HCT116 (cell line): ENCODE data around the gene CARD14. TPM values are rescaled to one million over a fixed set of nuclear protein-coding genes. Genes with fewer than 3 reads are reported as not detected.

Experiments
- ATAC-seq: fragments of 200-7000 bp; cut with Tn5 transposase; 2 replicates; pipeline ENCODE4 v1.9.1; 2020; ENCODE audit warnings: mild to moderate bottlenecking, moderate library complexity
- BruUV-seq: library from RNA; stranded (reverse); fragments of 400-500 nt; replicated peaks from 2 replicates; lab custom pipeline; 2021; lab: Mats Ljungman, UMichigan
- CTCF ChIA-PET: fragments of 300-600 bp; sonication (Branson Sonifier 250); formaldehyde crosslinking; loops from one replicate; lab custom pipeline; 2021; ENCODE audit warnings: antibody characterized with exemption; lab: Charles Lee
- POLR2A ChIA-PET: fragments of 300-600, 350-600 bp; sonication (Branson Sonifier 250); formaldehyde crosslinking; loops from one replicate; lab custom pipeline; 2021; ENCODE audit warnings: antibody characterized with exemption; lab: Charles Lee
- RAD21 ChIA-PET, 2 experiments: fragments of 300-600 bp; sonication (Branson Sonifier 250); formaldehyde crosslinking; loops; one replicate each; lab custom pipeline; 2023; ENCODE audit warnings: low total read pairs in 2 of 2; ENCODE audit not compliant: uncharacterized antibody in 2 of 2, unreplicated experiment in 2 of 2, low non-redundant PET in 1 of 2; lab: Charles Lee
- DNase-seq: peaks from one replicate; pipeline ENCODE4 v3.0.0-alpha.2; 2010; ENCODE audit warnings: low read depth, low spot score
- H2AFZ ChIP-seq: fragments of 200-600 bp; shearing (Covaris generic), sonication (generic); 2 replicates; pipeline ENCODE4 v1.6.1; 2017; ENCODE audit warnings: low read depth, mixed run types, mixed read lengths, antibody characterized with exemption, low read length; ENCODE audit not compliant: poor library complexity, severe bottlenecking
- H3K27ac ChIP-seq: 2 replicates; pipeline ENCODE4 v1.5.1; 2012; ENCODE audit warnings: low read depth, low read length
- H3K27me3 ChIP-seq: fragments of 200-600 bp; sonication (generic); 2 replicates; pipeline ENCODE4 v1.6.1; 2016; ENCODE audit warnings: mixed run types, low read length, mixed read lengths; ENCODE audit not compliant: insufficient read depth
- H3K36me3 ChIP-seq, 2 experiments: fragments of 200-500 bp in 1 of 2; fragments of 200-600 bp in 1 of 2; sonication (Bioruptor generic) in 1 of 2; sonication (generic) in 1 of 2; 2 replicates each; pipeline versions ENCODE4 v1.5.1 to v1.6.1; 2014 to 2016; ENCODE audit warnings: low read length in 2 of 2, inconsistent platforms in 1 of 2, mixed read lengths in 1 of 2, mixed run types in 1 of 2; ENCODE audit not compliant: insufficient read depth in 2 of 2, control insufficient read depth in 1 of 2
- H3K4me1 ChIP-seq, 2 experiments: fragments of 200-600 bp in 1 of 2; sonication (generic) in 1 of 2; 2 replicates each; pipeline versions ENCODE4 v1.5.1 to v1.6.1; 2012 to 2017; ENCODE audit warnings: low read length in 2 of 2, inconsistent platforms in 1 of 2, mild to moderate bottlenecking in 1 of 2, mixed read lengths in 1 of 2, mixed run types in 1 of 2, moderate library complexity in 1 of 2; ENCODE audit not compliant: insufficient read depth in 2 of 2, control insufficient read depth in 1 of 2
- H3K4me2 ChIP-seq: fragments of 200-600 bp; sonication (generic); 2 replicates; pipeline ENCODE4 v1.6.1; 2017; ENCODE audit warnings: mixed run types, low read length, mixed read lengths
- H3K4me3 ChIP-seq, 2 experiments: fragments of 200-600 bp in 1 of 2; sonication (generic) in 1 of 2; replicated peaks in 1 of 2; 2 replicates each; pipeline ENCODE4 v1.5.1; 2011 to 2016; ENCODE audit warnings: low read length in 2 of 2, control low read depth in 1 of 2, low read depth in 1 of 2, mild to moderate bottlenecking in 1 of 2, mixed read lengths in 1 of 2, mixed run types in 1 of 2
- H3K79me2 ChIP-seq: fragments of 200-600 bp; sonication (generic); 2 replicates; pipeline ENCODE4 v1.6.1; 2017; ENCODE audit warnings: mild to moderate bottlenecking, mixed run types, low read length, moderate library complexity, mixed read lengths; ENCODE audit not compliant: insufficient read depth
- H3K9ac ChIP-seq: fragments of 200-600 bp; sonication (generic); 2 replicates; pipeline ENCODE4 v1.6.1; 2016; ENCODE audit warnings: low read length, mixed read lengths
- H3K9me2 ChIP-seq: fragments of 200-600 bp; sonication (generic), shearing (Covaris generic); 2 replicates; pipeline ENCODE4 v1.6.1; 2017; ENCODE audit warnings: mixed run types, mild to moderate bottlenecking, moderate library complexity; ENCODE audit not compliant: insufficient read depth
- H3K9me3 ChIP-seq, 2 experiments: fragments of 200-500 bp in 1 of 2; fragments of 200-600 bp in 1 of 2; sonication (Bioruptor generic) in 1 of 2; sonication (generic) in 1 of 2; 2 replicates each; pipeline ENCODE4 v1.6.1; 2014 to 2017; ENCODE audit warnings: low read length in 2 of 2, mixed read lengths in 2 of 2, inconsistent platforms in 1 of 2, low read depth in 1 of 2, mild to moderate bottlenecking in 1 of 2, mixed run types in 1 of 2, moderate library complexity in 1 of 2; ENCODE audit not compliant: control insufficient read depth in 1 of 2, insufficient read depth in 1 of 2
- H4K20me1 ChIP-seq: fragments of 200-600 bp; sonication (generic), shearing (Covaris generic); 2 replicates; pipeline ENCODE4 v1.6.1; 2017; ENCODE audit warnings: mixed run types, mild to moderate bottlenecking, moderate library complexity; ENCODE audit not compliant: insufficient read depth
- CBX3 ChIP-seq: IDR thresholded peaks from 2 replicates; pipeline ENCODE4 v1.6.1; 2012; ENCODE audit warnings: low read depth
- CEBPB ChIP-seq: IDR thresholded peaks from 2 replicates; pipeline ENCODE4 v1.6.1; 2012; ENCODE audit warnings: low read depth
- EGR1 ChIP-seq: IDR thresholded peaks from 2 replicates; pipeline ENCODE4 v1.6.1; 2012; ENCODE audit warnings: low read depth
- ELF1 ChIP-seq: IDR thresholded peaks from 2 replicates; pipeline ENCODE4 v1.6.1; 2012; ENCODE audit warnings: low read depth, borderline replicate concordance
- JUND ChIP-seq: IDR thresholded peaks from 2 replicates; pipeline ENCODE4 v1.6.1; 2012
- POLR2AphosphoS5 ChIP-seq: IDR thresholded peaks from 2 replicates; pipeline ENCODE4 v1.6.1; 2011; ENCODE audit warnings: mild to moderate bottlenecking, low read depth, low read length, moderate library complexity
- SIN3A ChIP-seq: IDR thresholded peaks from 2 replicates; pipeline ENCODE4 v1.6.1; 2012; ENCODE audit warnings: low read depth
- SRF ChIP-seq: IDR thresholded peaks from 2 replicates; pipeline ENCODE4 v1.6.1; 2012; ENCODE audit warnings: low read depth
- TCF7L2 ChIP-seq: IDR thresholded peaks from 2 replicates; pipeline ENCODE4 v1.7.0; 2011; ENCODE audit warnings: borderline replicate concordance, inconsistent platforms; ENCODE audit not compliant: insufficient read depth, insufficient read length; ENCODE audit errors: extremely low read depth
- YY1 ChIP-seq: IDR thresholded peaks from 2 replicates; pipeline ENCODE4 v1.6.1; 2011; ENCODE audit warnings: low read length, low read depth, moderate library complexity, mild to moderate bottlenecking; ENCODE audit not compliant: insufficient replicate concordance; ENCODE audit errors: extremely low read depth
- intact Hi-C: fragments of 100-400 bp; cut with micrococcal nuclease; formaldehyde crosslinking; loops from 2 replicates; pipeline ENCODE4 v1.10.0; 2022
- total RNA-seq: library from RNA; stranded (reverse); gene quantifications from one replicate; pipeline ENCODE4 v1.2.1, GENCODE V29; 2021; ENCODE audit not compliant: unreplicated experiment
- TF ChIP-seq, protein P1 (sequence below): IDR thresholded peaks from 2 replicates; pipeline ENCODE4 v1.6.1; 2012
- TF ChIP-seq, protein P2 (sequence below): IDR thresholded peaks from 2 replicates; pipeline ENCODE4 v1.6.1; 2012

The CARD14 gene
- total RNA-seq, 1 experiment from 2014 or later = 0.25 TPM

DNA sequence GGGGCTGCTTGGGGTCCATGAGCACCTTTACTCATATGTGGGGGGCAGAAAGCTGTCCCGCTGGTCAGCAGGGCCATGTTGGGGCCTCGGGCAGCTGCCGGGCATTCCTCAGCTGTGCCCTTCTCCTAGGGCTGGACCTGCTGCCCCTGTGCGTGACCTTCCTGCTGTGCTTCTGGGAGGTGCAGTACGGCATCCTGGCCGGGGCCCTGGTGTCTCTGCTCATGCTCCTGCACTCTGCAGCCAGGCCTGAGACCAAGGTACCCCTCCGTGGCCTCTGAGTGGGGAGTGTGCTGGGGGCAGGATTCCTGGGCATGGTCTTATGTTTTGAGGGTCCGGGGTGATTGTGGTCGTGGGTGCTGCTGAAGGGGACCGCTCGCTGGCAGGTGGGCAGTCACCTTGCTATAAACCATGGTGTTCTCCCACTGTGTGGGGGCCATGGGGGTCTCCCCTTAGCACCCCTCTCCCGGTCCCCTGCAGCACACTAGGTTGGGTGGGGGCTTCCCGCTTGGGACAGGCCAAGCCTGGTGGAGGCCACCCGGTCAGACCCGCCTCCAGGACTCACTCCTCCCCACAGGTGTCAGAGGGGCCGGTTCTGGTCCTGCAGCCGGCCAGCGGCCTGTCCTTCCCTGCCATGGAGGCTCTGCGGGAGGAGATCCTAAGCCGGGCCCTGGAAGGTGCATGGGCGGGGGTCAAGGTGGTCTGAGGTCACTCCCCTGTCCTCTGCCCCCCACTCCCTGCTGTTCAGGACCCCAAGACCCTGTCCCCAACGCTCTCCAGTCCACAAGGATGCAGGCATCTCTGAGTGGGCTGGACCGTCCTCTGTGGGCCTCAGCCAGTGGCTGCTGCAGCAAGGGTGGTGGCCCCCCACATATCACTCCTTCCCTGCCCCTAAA lies 78.4 kb downstream of the CARD14 start:
- H4K20me1 ChIP-seq = no peaks in the 10 kb centered on the region
- no TSS peak for BruUV-seq
- no peak overlapping the region for H3K9ac ChIP-seq
- H3K4me1 ChIP-seq = peaks cover 3 to 13% of the 10 kb centered on the region in 2 experiments
- no peak overlapping the region for H3K4me2 ChIP-seq
- H3K36me3 ChIP-seq = no peaks in the 10 kb centered on the region
- ChIA-PET CTCF (no interaction called here), RAD21 (no interaction called here), POLR2A (no interaction called here)
- H3K4me3 ChIP-seq = no peak overlapping the region
- no peak overlapping the region for H3K27ac ChIP-seq
- no peak for DNase-seq
- intact Hi-C loops = no loop called here
- no peak for ATAC-seq
- H3K9me2 ChIP-seq = no peaks in the 10 kb centered on the region
- TF ChIP-seq, protein P1, sequence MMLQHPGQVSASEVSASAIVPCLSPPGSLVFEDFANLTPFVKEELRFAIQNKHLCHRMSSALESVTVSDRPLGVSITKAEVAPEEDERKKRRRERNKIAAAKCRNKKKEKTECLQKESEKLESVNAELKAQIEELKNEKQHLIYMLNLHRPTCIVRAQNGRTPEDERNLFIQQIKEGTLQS = no peak
- TF ChIP-seq CBX3 = no peak
- TF ChIP-seq ELF1 = no peak
- TF ChIP-seq, protein P2, sequence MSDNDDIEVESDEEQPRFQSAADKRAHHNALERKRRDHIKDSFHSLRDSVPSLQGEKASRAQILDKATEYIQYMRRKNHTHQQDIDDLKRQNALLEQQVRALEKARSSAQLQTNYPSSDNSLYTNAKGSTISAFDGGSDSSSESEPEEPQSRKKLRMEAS = no peak
- TF ChIP-seq SRF = no peak
- TF ChIP-seq SIN3A = no peak
- no peaks in the 10 kb centered on the region for H3K27me3 ChIP-seq
- no peaks in the 10 kb centered on the region for H3K79me2 ChIP-seq
- no peak overlapping the region for H2AFZ ChIP-seq
- H3K9me3 ChIP-seq = no peaks in the 10 kb centered on the region

DNA sequence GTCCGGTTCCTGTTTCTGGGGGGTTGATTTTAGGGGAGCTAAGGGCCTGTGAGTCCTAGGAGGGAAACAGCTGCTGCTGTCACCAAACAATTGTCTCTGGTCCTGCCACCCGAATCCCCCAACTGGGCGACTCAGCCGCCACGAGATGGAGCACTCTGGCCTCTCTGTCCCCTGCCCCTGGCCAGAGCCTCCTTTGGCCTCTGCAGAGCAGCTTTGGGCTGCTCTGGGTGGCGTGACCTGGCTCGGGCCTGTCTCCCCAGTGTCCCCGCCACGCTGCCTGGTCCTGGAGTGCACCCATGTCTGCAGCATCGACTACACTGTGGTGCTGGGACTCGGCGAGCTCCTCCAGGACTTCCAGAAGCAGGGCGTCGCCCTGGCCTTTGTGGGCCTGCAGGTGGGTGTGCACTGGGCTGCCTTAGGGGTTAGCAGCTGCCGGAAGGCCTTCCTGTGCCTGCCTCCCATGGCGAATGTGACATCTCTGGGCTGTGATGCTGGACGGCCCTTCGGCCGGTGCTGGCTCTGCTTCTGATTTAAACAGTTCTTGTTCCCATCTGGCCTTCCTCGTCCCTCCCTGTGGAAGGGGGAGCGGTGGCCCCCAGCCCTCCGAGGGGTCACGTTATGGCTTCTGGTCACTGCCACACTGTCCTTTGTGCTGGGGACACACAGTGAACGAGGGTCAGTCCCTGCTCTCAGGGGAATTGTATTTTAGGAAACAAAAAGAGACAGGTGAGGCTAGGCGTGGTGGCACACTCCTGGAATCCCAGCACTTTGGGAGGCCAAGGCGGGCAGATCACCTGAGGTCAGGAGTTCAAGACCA lies 79.3 kb downstream of the CARD14 start:
- H2AFZ ChIP-seq = no peak overlapping the region
- H3K9me3 ChIP-seq = no peaks in the 10 kb centered on the region
- H3K9ac ChIP-seq = no peak overlapping the region
- DNase-seq (no peak), ATAC-seq (no peak)
- H4K20me1 ChIP-seq = no peaks in the 10 kb centered on the region
- no peaks in the 10 kb centered on the region for H3K79me2 ChIP-seq
- peaks cover 10 to 20% of the 10 kb centered on the region in 2 experiments for H3K4me1 ChIP-seq
- ChIA-PET RAD21 (no interaction called here), CTCF (no interaction called here), POLR2A (no interaction called here)
- no peak overlapping the region for H3K27ac ChIP-seq
- H3K4me3 ChIP-seq = no peak overlapping the region
- H3K4me2 ChIP-seq = no peak overlapping the region
- intact Hi-C loops = no loop called here
- no peaks in the 10 kb centered on the region for H3K27me3 ChIP-seq
- H3K36me3 ChIP-seq = no peaks in the 10 kb centered on the region
- no peaks in the 10 kb centered on the region for H3K9me2 ChIP-seq
- BruUV-seq = no TSS peak
- TF ChIP-seq YY1 = no peak
- TF ChIP-seq, protein P2 = no peak
- no peak for TF ChIP-seq JUND
- no peak for TF ChIP-seq EGR1
- no peak for TF ChIP-seq CEBPB
- no peak for TF ChIP-seq POLR2AphosphoS5
- no peak for TF ChIP-seq ELF1
- TF ChIP-seq, protein P1 = no peak
- TF ChIP-seq TCF7L2 = no peak
- TF ChIP-seq SRF = no peak
- TF ChIP-seq SIN3A = no peak
